MM.1S (cell line): ENCODE data around the gene ZAP70.

Source experiments
- CTCF ChIP-seq: fragments of 300-600 bp; sonication (generic); IDR thresholded peaks from 2 replicates; pipeline ENCODE4 v1.5.1; 2016; ENCODE audit warnings: antibody characterized with exemption, low read length, mixed read lengths
- EZH2 ChIP-seq: fragments of 300-600 bp; sonication (generic); optimal IDR thresholded peaks from 2 replicates; pipeline ENCODE3; 2017; ENCODE audit warnings: low read depth, mild to moderate bottlenecking, antibody characterized with exemption, low read length, mixed read lengths

- TF ChIP-seq CTCF (no peak), EZH2 (no peak)
Measured at GRCh38 chr2:97720746-97721145, 7.4 kb downstream of the ZAP70 start.
